ENCODE results near the gene ATP10B. TPM values are rescaled to one million over a fixed set of nuclear protein-coding genes. Genes with fewer than 3 reads are reported as not detected.

ATP10B gene
- total RNA-seq, 1 experiment from 2014 or later: not detected

GRCh38 chr5:160616712-160617497 lies 235.1 kb downstream of the ATP10B start:
- Histone ChIP-seq H3K27me3 (replicated peaks) (0 out of 2 replicates have a peak, but pooled peaks cover 3% of the 10 kb centered on the region), H3K4me1 (replicated peaks) (no peaks in the 10 kb centered on the region), H3K36me3 (no peaks in the 10 kb centered on the region), H3K9me3 (replicated peaks) (no peaks in the 10 kb centered on the region), H3K27ac (no peak overlapping the region), H3K4me3 (no peak overlapping the region)
- DNase-seq (ENCODE audit: low read depth in 1 of 2, low spot score in 2 of 2): no peak

GRCh38 chr5:160614136-160614535 lies 237.9 kb downstream of the ATP10B start:
- H3K27me3 ChIP-seq (replicated peaks): 0 out of 2 replicates have a peak, but pooled peaks cover 3% of the 10 kb centered on the region
- no peak overlapping the region for H3K27ac ChIP-seq
- no peak overlapping the region for H3K4me3 ChIP-seq
- H3K36me3 ChIP-seq: no peaks in the 10 kb centered on the region
- H3K4me1 ChIP-seq (replicated peaks): no peaks in the 10 kb centered on the region
- DNase-seq (ENCODE audit: low read depth in 1 of 2, low spot score in 2 of 2): no peak
- no peaks in the 10 kb centered on the region for H3K9me3 ChIP-seq (replicated peaks)

DNA sequence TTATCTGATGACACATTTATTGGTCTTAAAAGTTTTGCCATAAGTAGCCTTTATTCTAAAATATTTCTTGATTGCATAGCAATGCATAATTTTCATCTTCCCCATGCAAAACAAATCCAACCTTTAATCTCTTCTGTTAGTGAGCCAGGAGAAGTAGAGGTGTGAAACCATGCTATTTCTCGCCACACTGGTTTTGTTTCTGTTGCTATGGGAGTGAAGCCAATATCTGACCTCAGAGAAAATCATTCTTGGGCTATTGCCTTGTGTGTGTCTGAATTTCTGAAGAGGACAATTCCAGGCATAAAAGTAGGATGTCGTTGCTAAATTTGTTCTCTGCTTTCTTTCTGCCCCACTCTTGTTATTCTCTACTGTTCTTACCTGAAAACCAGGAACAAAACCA lies 246.7 kb downstream of the ATP10B start:
- no peaks in the 10 kb centered on the region for H3K36me3 ChIP-seq
- no peak overlapping the region for H3K27ac ChIP-seq
- DNase-seq (ENCODE audit: low read depth in 1 of 2, low spot score in 2 of 2): no peak
- H3K9me3 ChIP-seq (replicated peaks): no peaks in the 10 kb centered on the region
- H3K4me3 ChIP-seq: no peak overlapping the region
- H3K4me1 ChIP-seq (replicated peaks): no peaks in the 10 kb centered on the region
- H3K27me3 ChIP-seq (replicated peaks): no peaks in the 10 kb centered on the region

GRCh38 chr5:160604484-160604883 lies 247.5 kb downstream of the ATP10B start:
- H3K4me3 ChIP-seq: no peak overlapping the region
- no peak for DNase-seq (ENCODE audit: low read depth in 1 of 2, low spot score in 2 of 2)
- no peaks in the 10 kb centered on the region for H3K9me3 ChIP-seq (replicated peaks)
- no peak overlapping the region for H3K27ac ChIP-seq
- H3K36me3 ChIP-seq: no peaks in the 10 kb centered on the region
- H3K4me1 ChIP-seq (replicated peaks): no peaks in the 10 kb centered on the region
- H3K27me3 ChIP-seq (replicated peaks): no peaks in the 10 kb centered on the region

- DNase-seq (ENCODE audit: low read depth in 1 of 2, low spot score in 2 of 2): no peak
- Histone ChIP-seq H3K27ac (no peak overlapping the region), H3K4me3 (no peak overlapping the region)
Measured at GRCh38 chr5:160602744-160603143, 249.3 kb downstream of the ATP10B start.

DNA sequence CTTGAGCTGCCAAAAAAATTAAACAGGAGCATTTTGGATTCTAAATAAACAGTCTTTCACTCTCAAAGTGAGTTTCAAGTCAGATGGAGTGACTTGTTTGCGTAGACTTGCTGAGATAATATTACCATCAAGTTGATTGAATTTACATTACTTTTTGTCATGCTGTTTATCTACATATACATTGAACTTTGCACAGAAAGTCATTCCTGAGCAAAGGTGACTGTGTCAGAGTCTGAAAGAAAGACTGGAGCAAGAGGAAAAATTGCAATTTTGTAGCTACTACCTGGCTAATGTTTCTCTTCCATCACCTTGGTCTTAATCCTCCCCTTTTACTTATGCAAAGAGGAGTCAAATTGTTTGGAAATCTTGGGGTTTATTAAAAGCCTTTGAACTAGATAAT lies 251.0 kb downstream of the ATP10B start:
- Histone ChIP-seq H3K4me1 (replicated peaks) (no peaks in the 10 kb centered on the region), H3K4me3 (no peak overlapping the region), H3K9me3 (replicated peaks) (no peaks in the 10 kb centered on the region), H3K27me3 (replicated peaks) (no peaks in the 10 kb centered on the region), H3K27ac (no peak overlapping the region), H3K36me3 (no peaks in the 10 kb centered on the region)
- no peak for DNase-seq (ENCODE audit: low read depth in 1 of 2, low spot score in 2 of 2)

More at GRCh38 chr5:160602744-160603143, 249.3 kb downstream of the ATP10B start:
- Histone ChIP-seq H3K27me3 (replicated peaks) (no peaks in the 10 kb centered on the region), H3K36me3 (no peaks in the 10 kb centered on the region), H3K4me1 (replicated peaks) (no peaks in the 10 kb centered on the region), H3K9me3 (replicated peaks) (no peaks in the 10 kb centered on the region)

- Histone ChIP-seq H3K9me3 (replicated peaks) (no peaks in the 10 kb centered on the region), H3K4me1 (replicated peaks) (no peaks in the 10 kb centered on the region), H3K36me3 (no peaks in the 10 kb centered on the region), H3K27me3 (replicated peaks) (no peaks in the 10 kb centered on the region), H3K27ac (no peak overlapping the region), H3K4me3 (no peak overlapping the region)
- no peak for DNase-seq (ENCODE audit: low read depth in 1 of 2, low spot score in 2 of 2)
Measured at GRCh38 chr5:160573318-160573717, 278.7 kb downstream of the ATP10B start.

- H3K4me3 ChIP-seq: no peak overlapping the region
- H3K36me3 ChIP-seq: no peaks in the 10 kb centered on the region
- no peak overlapping the region for H3K27ac ChIP-seq
- DNase-seq (ENCODE audit: low read depth in 1 of 2, low spot score in 2 of 2): no peak
- H3K9me3 ChIP-seq (replicated peaks): no peaks in the 10 kb centered on the region
- no peaks in the 10 kb centered on the region for H3K4me1 ChIP-seq (replicated peaks)
- no peaks in the 10 kb centered on the region for H3K27me3 ChIP-seq (replicated peaks)
Measured at GRCh38 chr5:160567031-160567705, 284.8 kb downstream of the ATP10B start.

GRCh38 chr5:160565376-160565775 lies 286.6 kb downstream of the ATP10B start:
- Histone ChIP-seq H3K4me3 (no peak overlapping the region), H3K27me3 (replicated peaks) (no peaks in the 10 kb centered on the region), H3K27ac (no peak overlapping the region), H3K36me3 (no peaks in the 10 kb centered on the region), H3K9me3 (replicated peaks) (no peaks in the 10 kb centered on the region), H3K4me1 (replicated peaks) (no peaks in the 10 kb centered on the region)
- no peak for DNase-seq (ENCODE audit: low read depth in 1 of 2, low spot score in 2 of 2)

GRCh38 chr5:160556846-160557245 lies 295.2 kb downstream of the ATP10B start:
- Histone ChIP-seq H3K4me3 (no peak overlapping the region), H3K27ac (no peak overlapping the region), H3K27me3 (replicated peaks) (no peaks in the 10 kb centered on the region; the same call in 1 of the 2 replicates), H3K4me1 (replicated peaks) (no peaks in the 10 kb centered on the region), H3K36me3 (no peaks in the 10 kb centered on the region), H3K9me3 (replicated peaks) (no peaks in the 10 kb centered on the region)
- no peak for DNase-seq (ENCODE audit: low read depth in 1 of 2, low spot score in 2 of 2)

GRCh38 chr5:160555971-160556631 lies 295.9 kb downstream of the ATP10B start:
- no peak overlapping the region for H3K4me3 ChIP-seq
- no peak for DNase-seq (ENCODE audit: low read depth in 1 of 2, low spot score in 2 of 2)
- H3K27ac ChIP-seq: no peak overlapping the region
- H3K4me1 ChIP-seq (replicated peaks): no peaks in the 10 kb centered on the region
- H3K27me3 ChIP-seq (replicated peaks): peaks cover 2% of the 10 kb centered on the region
- no peaks in the 10 kb centered on the region for H3K36me3 ChIP-seq
- no peaks in the 10 kb centered on the region for H3K9me3 ChIP-seq (replicated peaks)

- Histone ChIP-seq H3K27me3 (replicated peaks) (peaks cover 2% of the 10 kb centered on the region), H3K36me3 (no peaks in the 10 kb centered on the region), H3K27ac (no peak overlapping the region), H3K4me3 (no peak overlapping the region), H3K4me1 (replicated peaks) (no peaks in the 10 kb centered on the region), H3K9me3 (replicated peaks) (no peaks in the 10 kb centered on the region)
- DNase-seq (ENCODE audit: low read depth in 1 of 2, low spot score in 2 of 2): no peak
Measured at GRCh38 chr5:160555581-160555970, 296.4 kb downstream of the ATP10B start.

GRCh38 chr5:160550075-160550474 lies 301.9 kb downstream of the ATP10B start:
- Histone ChIP-seq H3K9me3 (replicated peaks) (no peaks in the 10 kb centered on the region), H3K4me3 (no peak overlapping the region), H3K4me1 (replicated peaks) (no peaks in the 10 kb centered on the region), H3K27me3 (replicated peaks) (peaks cover 2% of the 10 kb centered on the region; the same call in 1 of the 2 replicates), H3K27ac (no peak overlapping the region), H3K36me3 (no peaks in the 10 kb centered on the region)
- no peak for DNase-seq (ENCODE audit: low read depth in 1 of 2, low spot score in 2 of 2)
